Measurements from ENCODE around the gene TUBB. TPM values are rescaled to one million over a fixed set of nuclear protein-coding genes. Genes with fewer than 3 reads are reported as not detected.

TUBB gene
- total and polyA plus RNA-seq, 9 of the 15 experiments (the other 6 are each of a cell fraction or from before 2014, with no cell fraction given): 971 to 2,870 (median 1,478) TPM

DNA sequence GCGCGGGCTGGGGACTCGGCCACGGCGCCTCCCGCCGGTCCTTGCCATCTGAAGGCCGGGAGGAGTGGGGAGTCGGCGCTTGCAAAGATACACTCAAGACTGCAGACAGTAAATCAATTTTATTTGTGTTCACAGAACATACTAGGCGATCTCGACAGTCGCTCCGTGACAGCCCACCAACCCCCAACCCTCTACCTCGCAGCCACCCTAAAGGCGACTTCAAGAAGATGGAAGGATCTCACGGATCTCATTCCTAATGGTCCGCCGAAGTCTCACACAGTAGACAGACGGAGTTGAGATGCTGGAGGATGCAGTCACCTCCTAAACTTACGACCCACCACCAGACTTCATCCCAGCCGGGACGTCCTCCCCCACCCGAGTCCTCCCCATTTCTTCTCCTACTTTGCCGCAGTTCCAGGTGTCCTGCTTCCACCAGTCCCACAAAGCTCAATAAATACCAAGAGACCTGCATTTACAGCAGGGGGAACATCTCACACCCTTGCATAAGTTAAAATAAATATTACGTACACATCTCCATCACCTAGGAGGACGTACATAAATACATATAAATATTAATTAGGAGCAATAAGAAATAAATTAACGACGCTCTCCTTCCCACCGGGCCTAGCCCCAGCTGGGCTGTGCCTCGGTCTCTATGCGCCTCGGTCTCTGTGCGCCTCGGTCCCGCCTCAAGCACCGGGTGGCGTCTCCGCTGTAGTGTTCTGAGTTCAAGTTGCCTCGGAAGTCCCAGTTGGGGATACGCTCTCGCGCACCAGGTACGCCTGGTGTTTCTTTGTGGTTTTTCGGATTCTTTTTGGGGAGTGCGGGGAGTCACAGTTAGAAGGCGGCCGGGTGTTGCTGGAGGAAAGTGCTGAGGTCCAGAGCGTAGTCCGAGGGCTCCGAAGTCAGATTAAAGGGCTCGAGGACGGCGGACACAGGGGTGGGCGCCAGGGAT is 23.2 kb downstream of the TUBB start (continued):
- TF ChIP-seq, protein P1, sequence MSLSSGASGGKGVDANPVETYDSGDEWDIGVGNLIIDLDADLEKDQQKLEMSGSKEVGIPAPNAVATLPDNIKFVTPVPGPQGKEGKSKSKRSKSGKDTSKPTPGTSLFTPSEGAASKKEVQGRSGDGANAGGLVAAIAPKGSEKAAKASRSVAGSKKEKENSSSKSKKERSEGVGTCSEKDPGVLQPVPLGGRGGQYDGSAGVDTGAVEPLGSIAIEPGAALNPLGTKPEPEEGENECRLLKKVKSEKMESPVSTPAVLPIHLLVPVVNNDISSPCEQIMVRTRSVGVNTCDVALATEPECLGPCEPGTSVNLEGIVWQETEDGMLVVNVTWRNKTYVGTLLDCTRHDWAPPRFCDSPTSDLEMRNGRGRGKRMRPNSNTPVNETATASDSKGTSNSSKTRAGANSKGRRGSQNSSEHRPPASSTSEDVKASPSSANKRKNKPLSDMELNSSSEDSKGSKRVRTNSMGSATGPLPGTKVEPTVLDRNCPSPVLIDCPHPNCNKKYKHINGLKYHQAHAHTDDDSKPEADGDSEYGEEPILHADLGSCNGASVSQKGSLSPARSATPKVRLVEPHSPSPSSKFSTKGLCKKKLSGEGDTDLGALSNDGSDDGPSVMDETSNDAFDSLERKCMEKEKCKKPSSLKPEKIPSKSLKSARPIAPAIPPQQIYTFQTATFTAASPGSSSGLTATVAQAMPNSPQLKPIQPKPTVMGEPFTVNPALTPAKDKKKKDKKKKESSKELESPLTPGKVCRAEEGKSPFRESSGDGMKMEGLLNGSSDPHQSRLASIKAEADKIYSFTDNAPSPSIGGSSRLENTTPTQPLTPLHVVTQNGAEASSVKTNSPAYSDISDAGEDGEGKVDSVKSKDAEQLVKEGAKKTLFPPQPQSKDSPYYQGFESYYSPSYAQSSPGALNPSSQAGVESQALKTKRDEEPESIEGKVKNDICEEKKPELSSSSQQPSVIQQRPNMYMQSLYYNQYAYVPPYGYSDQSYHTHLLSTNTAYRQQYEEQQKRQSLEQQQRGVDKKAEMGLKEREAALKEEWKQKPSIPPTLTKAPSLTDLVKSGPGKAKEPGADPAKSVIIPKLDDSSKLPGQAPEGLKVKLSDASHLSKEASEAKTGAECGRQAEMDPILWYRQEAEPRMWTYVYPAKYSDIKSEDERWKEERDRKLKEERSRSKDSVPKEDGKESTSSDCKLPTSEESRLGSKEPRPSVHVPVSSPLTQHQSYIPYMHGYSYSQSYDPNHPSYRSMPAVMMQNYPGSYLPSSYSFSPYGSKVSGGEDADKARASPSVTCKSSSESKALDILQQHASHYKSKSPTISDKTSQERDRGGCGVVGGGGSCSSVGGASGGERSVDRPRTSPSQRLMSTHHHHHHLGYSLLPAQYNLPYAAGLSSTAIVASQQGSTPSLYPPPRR (CRISPR knock-in tag; IDR thresholded peaks at IDR 0.05; ENCODE audit: borderline replicate concordance): 0 out of 2 replicates have a peak, but pooled peaks have one; percentile 54
- 0 out of 2 replicates have a peak, but pooled peaks have one; percentile 11 for TF ChIP-seq ETV1 (tag; conservative IDR thresholded peaks at IDR 0.05; ENCODE audit: low read depth)
- TF ChIP-seq CEBPB (tag; IDR thresholded peaks at IDR 0.05): peak; percentile 18
- peak; percentile 44; the same call in 1 of the 2 replicates for TF ChIP-seq POLR2G (IDR thresholded peaks at IDR 0.05; ENCODE audit: low read depth, low read length)
- TF ChIP-seq CHD1 (IDR thresholded peaks at IDR 0.05; ENCODE audit: low read length): peak; percentile 92
- TF ChIP-seq, protein P2, sequence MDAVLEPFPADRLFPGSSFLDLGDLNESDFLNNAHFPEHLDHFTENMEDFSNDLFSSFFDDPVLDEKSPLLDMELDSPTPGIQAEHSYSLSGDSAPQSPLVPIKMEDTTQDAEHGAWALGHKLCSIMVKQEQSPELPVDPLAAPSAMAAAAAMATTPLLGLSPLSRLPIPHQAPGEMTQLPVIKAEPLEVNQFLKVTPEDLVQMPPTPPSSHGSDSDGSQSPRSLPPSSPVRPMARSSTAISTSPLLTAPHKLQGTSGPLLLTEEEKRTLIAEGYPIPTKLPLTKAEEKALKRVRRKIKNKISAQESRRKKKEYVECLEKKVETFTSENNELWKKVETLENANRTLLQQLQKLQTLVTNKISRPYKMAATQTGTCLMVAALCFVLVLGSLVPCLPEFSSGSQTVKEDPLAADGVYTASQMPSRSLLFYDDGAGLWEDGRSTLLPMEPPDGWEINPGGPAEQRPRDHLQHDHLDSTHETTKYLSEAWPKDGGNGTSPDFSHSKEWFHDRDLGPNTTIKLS (IDR thresholded peaks at IDR 0.05; ENCODE audit: borderline replicate concordance, low read depth): no peak
- TF ChIP-seq RB1 (IDR thresholded peaks at IDR 0.05; ENCODE audit: low read depth): no peak
- TF ChIP-seq ZBED1 (IDR thresholded peaks at IDR 0.05): peak; percentile 18; the same call in 1 of the 2 replicates

All from K562 (cell line).